H1 (cell line): ENCODE data around the gene PRKACA. TPM values are rescaled to one million over a fixed set of nuclear protein-coding genes. Genes with fewer than 3 reads are reported as not detected.

Experiments used
- ATF2 ChIP-seq: IDR thresholded peaks from 2 replicates; pipeline ENCODE4 v1.6.1; 2012; ENCODE audit warnings: low read length, inconsistent platforms
- CHD2 ChIP-seq: IDR thresholded peaks from 2 replicates; pipeline ENCODE4 v1.6.1; 2012; ENCODE audit warnings: low read length, improper control_type of control experiment
- CTBP2 ChIP-seq: IDR thresholded peaks from 2 replicates; pipeline ENCODE4 v1.7.0; 2011; ENCODE audit warnings: borderline replicate concordance, mild to moderate bottlenecking, moderate library complexity, mixed read lengths, low read length; ENCODE audit not compliant: insufficient read depth, insufficient read length
- POLR2AphosphoS5 ChIP-seq: IDR thresholded peaks from 2 replicates; pipeline ENCODE4 v1.6.1; 2011; ENCODE audit warnings: low read depth, low read length
- POU5F1 ChIP-seq: IDR thresholded peaks from 2 replicates; pipeline ENCODE4 v1.6.1; 2011; ENCODE audit warnings: low read depth, mild to moderate bottlenecking, low read length, moderate library complexity
- RNF2 ChIP-seq: fragments of 200-900, 300-1000 bp; sonication (generic); IDR thresholded peaks from 2 replicates; pipeline ENCODE4 v1.7.1; 2016; ENCODE audit warnings: borderline replicate concordance, low read depth, mild to moderate bottlenecking, antibody characterized with exemption, low read length; ENCODE audit not compliant: poor library complexity, severe bottlenecking; ENCODE audit errors: missing control alignments
- RXRA ChIP-seq: IDR thresholded peaks from 2 replicates; pipeline ENCODE4 v1.6.1; 2011; ENCODE audit warnings: low read depth, mild to moderate bottlenecking, low read length, moderate library complexity; ENCODE audit not compliant: insufficient read depth
- SIN3A ChIP-seq, 2 experiments: IDR thresholded peaks in 1 of 2; conservative IDR thresholded peaks in 1 of 2; 2 replicates each; pipeline ENCODE4 v1.6.1; 2011 to 2012; ENCODE audit warnings: low read length in 2 of 2, improper control_type of control experiment in 1 of 2, low read depth in 1 of 2, mild to moderate bottlenecking in 1 of 2
- TBP ChIP-seq: IDR thresholded peaks from 2 replicates; pipeline ENCODE4 v1.6.1; 2011; ENCODE audit warnings: low read depth, low read length, improper control_type of control experiment
- polyA plus RNA-seq, 7 experiments: library from polyadenylated mRNA; depleted of rRNA in 3 of 7; stranded (reverse) in 5 of 7; unstranded in 2 of 7; fragments of >200 nt in 5 of 7; fragments of 200-250 nt in 2 of 7; gene quantifications; 1 replicate in 5 of 7; 2 replicates in 1 of 7; 4 replicates in 1 of 7; pipeline versions ENCODE4 v1.2.1 to v1.2.3, GENCODE V29; 2011 to 2013; ENCODE audit warnings: missing spikeins in 2 of 7, mixed read lengths in 2 of 7
- total RNA-seq: library from RNA; stranded (reverse); fragmentation: NEBNext Ultra II Directional; extraction: Animal tissue kit (Norgen Biotek cat#: 25700); gene quantifications from 2 replicates; pipeline ENCODE4 v1.2.1, GENCODE V29; 2021

PRKACA gene
- total and polyA plus RNA-seq, 2 of the 8 experiments (the other 6 are each of a cell fraction or from before 2014, with no cell fraction given): 14.2 to 48.2 TPM

- TF ChIP-seq ATF2 (no peak), CHD2 (no peak), RXRA (no peak), CTBP2 (no peak), RNF2 (no peak), SIN3A (conservative IDR thresholded peaks at IDR 0.05 in 1 of 2, IDR thresholded peaks at IDR 0.05 in 1 of 2; ENCODE audit: low read depth in 1 of 2, low read length in 2 of 2) (0 out of 4 replicates have a peak, but pooled peaks of 1 of the 2 experiments have one; percentile 32), POLR2AphosphoS5 (no peak), POU5F1 (no peak), TBP (no peak)
Observed at GRCh38 chr19:14048443-14049153, 69.0 kb downstream of the PRKACA start (continued).
